HG03521 (cell line): Measurements from ENCODE around the gene TMEM151A.
"Not testable (repeated sequence)": the region's sequence is repeated elsewhere in the genome, so short reads cannot be mapped to it uniquely, and the experiment has no call there.

Experiments used
- ATAC-seq: cut with Tn5 transposase; IDR thresholded peaks from one replicate; pipeline ENCODE4 v1.9.1; 2021; ENCODE audit warnings: mild to moderate bottlenecking, moderate library complexity; ENCODE audit not compliant: unreplicated experiment

The TMEM151A gene

GRCh38 chr11:66297610-66298009 is 5.9 kb downstream of the TMEM151A start:
- ATAC-seq = no peak

DNA sequence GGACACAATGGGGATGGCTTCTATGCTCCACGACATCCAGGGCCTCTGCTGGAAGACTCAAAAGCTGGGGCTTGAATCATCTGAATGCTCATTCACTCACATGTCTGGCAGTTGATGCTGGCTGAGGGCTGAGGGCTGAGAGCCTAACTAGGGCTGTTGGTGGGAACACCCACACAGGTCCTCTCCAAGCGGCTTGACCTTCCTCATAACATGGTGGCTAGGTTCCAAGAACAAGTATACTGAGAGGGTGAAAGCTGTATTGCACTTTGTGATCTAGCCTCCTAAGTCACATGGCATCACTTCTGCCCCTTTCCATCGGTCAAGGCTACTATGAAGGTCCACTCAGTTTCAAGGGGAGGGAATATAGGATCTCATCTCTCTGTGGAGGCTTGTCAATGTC is 7.5 kb downstream of the TMEM151A start:
- ATAC-seq = no peak

GRCh38 chr11:66302656-66303055 is 11.0 kb downstream of the TMEM151A start:
- ATAC-seq = no peak

- no peak for ATAC-seq
Observed at GRCh38 chr11:66309475-66309874, 17.8 kb downstream of the TMEM151A start.

DNA sequence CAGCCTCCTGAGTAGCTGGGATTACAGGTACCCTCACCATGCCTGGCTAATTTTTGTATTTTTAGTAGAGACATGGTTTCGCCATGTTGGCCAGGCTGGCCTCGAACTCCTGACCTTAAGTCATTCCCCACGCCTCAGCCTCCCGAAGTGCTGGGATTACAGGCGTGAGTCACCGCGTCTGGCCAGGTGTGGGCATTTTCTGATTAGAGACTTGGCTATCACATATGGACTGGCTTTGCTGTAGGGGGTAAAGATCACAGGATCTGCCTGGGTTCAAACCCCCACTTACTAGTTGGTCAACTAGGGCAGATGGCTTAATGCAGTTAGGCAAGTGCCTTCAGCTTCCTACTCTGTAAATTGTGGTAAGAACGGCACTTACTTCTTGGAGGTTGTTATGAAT is 18.6 kb downstream of the TMEM151A start:
- ATAC-seq = no peak

DNA sequence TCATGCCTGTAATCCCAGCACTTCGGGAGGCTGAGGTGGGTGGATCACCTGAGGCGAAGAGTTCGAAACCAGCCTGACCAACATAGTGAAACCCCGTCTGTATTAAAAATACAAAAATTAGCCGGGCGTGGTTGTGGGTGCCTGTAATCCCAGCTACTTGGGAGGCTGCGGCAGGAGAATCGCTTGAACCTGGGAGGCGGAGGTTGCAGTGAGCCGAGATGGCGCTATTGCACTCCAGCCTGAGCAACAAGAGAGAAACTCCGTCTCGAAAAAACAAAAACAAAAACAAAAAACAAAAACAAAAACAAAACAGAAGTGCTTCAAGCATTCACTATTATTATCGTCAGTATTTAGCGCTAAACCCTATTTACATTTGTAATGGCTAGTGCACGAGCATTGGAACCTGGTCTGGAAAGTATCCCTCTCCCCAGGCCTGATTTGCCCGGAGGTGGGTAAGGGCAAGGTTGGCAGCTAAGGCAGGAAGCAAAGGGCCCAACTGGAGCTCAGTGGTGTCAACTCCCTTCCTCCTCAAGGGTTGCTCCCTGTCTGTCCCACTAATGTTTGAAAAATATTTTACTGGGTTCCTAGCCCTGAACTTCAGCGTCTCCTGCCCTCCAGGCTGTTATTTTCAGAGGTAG is 19.2 kb downstream of the TMEM151A start:
- not testable (repeated sequence) for ATAC-seq

DNA sequence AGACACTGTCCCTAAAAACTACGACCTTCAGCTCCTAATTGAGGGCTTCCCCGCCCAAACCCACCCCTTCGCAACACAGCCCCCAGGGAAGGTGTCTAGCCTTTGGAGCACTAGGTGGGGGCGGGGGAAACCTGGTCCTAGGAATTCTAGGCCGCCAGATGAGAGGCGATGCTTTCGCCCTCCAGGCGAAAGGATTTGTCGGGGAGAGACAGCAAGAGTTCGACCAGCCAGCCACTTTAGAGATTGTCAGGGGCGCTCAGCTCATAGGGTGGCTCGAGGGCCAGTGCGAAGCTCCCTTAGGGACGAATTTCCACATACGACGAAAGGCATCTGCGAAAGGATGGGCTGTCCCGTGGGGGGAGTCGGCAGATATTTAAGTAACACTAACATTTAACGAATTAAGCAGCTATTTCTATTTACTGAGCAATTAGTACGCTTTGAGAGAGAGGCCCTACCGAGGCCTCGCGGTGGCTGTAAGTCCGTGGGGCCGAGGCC is 19.8 kb downstream of the TMEM151A start:
- no peak for ATAC-seq

- ATAC-seq = peak; percentile 59
Observed at GRCh38 chr11:66311965-66312548, 20.4 kb downstream of the TMEM151A start.

GRCh38 chr11:66312549-66313320 is 21.0 kb downstream of the TMEM151A start:
- peak; percentile 62 for ATAC-seq

- ATAC-seq = no peak
Observed at GRCh38 chr11:66313321-66314185, 21.9 kb downstream of the TMEM151A start.

DNA sequence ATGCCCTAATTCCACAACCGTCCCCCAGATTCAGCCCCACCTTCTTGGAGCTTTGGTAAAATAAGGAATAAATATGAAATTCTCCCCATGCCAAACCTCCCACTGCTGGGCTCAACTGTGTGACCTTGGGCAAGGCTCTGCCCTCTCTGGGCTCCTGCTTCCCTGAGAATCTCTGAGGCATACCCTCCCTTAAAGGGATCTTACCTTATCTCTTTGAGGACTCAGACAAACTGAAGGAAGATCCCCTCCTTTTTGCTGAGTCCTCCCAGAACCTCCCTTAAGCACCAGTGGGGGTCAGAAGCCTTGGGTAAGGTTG is 22.4 kb downstream of the TMEM151A start:
- ATAC-seq = no peak

- ATAC-seq = no peak
Observed at GRCh38 chr11:66314561-66315497, 23.1 kb downstream of the TMEM151A start.

DNA sequence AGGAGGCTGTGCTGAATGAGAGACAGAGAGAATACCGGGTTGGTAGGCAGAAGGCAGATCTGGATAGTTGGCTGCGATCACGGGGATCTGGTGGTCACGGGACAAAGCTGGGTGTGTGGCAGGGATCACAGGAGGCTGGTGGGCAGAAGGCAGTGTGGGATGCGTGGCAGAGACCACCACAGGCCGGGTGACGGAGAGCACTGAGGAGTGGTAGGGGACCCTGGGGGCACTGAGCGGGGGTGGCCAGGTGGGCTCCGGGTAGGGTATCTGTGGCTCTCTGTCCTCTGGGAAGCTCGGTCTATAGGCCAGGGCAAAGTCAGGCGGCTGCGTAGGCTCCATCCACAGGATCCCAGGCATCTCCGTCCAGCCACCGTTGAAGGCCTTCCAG is 23.8 kb downstream of the TMEM151A start:
- ATAC-seq = no peak

DNA sequence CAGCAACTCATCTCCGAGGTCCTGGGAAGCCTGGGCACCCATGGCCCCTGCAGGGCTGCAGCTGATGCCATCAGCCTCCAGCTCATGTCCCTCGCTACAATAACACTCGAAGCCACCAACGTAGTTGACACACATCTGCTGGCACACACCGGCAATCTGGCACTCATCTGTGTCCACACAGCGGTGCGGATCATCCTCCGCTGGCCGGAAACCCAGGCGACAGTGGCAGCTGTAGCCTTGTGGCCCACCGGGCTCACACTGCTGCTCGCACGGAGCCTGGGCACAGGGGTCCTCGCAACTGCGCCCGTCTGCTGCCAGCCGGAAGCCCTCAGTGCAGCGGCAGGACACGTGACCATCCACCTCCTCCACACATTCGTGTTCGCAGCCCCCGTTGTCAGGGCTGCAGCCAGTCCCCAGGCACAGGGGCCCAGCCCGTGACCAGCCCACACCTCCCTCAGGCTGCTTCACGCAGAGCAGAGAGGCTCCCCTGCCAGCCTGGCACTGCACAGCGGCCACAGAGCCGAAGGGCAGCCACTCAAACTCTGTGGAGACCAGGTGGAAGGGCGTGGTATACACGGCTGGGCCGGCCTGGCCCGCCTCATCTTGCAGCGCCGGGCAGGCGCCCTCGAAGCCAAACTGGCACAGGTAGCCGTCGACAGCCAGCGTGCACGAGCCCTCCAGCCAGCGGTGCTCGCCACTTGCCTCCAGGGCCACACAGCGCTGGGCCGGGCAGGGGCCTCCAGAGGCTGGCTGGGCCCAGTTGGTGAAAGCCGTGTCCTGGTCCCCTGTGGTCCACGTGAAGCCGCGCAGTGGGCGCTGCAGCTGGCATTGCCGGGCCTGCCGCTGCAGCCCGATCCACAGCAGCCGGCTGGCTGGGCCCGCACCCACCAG is 24.5 kb downstream of the TMEM151A start:
- ATAC-seq = no peak

GRCh38 chr11:66316849-66317251 is 25.2 kb downstream of the TMEM151A start, which contains the start of gene CD248:
Gene CD248 (minus strand): TSS chr11:66317044. CDS start chr11:66317027, 17 bp downstream.
- ATAC-seq = no peak

DNA sequence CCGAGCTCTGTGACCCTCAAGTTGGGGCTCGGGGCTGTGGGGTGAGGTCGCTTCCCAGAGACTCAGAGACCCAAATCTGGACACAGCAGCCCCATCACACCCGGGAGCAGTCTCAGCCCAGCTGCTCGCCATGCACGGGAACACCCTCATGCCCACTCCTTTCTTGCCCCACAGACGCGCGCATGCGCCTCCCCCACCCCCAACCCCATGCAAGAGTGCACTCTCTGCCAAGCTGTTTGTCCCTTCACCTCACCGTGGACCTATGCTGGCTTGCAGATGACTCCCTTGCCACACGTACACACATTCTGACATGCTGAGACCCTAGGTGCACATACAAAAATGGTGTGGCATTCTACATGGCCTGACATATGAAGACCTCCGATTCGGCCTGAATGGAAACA is 25.6 kb downstream of the TMEM151A start:
- ATAC-seq = no peak

DNA sequence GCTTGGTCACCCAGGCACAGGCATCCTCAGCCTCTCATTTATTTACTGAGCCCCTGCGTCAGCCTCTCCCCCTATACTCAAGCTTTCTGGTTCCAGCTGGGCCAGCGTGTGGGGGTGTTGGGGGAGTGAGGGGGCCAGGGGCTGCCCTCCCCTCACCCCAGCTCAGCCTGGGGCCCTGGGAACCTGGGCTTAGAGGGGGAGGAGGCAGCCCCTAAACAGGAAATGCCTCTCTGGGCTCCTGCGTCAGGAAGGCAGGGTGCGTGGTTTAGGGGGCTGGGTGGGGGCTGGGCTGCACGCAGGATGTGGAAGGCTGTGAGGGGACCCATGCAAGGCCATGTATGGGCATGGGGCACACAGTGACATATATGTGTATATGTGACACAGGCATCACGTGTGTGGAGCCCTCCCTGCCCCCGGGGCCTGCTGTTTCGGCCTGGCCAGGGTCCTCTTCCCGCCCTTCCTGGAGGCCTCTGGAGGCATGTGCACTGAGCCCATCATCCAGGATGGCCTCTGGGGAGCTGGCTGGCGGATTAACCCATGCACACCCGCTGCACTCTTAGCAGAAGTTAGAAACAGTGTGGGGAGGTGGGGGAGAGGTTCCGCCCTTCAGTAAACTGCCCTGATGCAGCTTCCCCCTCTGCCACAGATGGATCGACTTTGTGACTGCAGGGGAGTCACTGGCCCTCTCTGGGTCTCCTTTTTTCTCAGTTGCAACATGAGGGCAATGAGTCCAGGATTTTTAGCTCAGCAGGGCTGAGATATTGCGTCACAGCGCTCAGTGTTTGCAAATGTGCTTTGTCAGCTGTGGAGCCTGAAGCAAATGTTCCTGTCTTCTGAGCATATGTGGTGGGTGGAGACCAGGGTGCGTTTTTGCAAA is 26.3 kb downstream of the TMEM151A start:
- ATAC-seq = no peak

DNA sequence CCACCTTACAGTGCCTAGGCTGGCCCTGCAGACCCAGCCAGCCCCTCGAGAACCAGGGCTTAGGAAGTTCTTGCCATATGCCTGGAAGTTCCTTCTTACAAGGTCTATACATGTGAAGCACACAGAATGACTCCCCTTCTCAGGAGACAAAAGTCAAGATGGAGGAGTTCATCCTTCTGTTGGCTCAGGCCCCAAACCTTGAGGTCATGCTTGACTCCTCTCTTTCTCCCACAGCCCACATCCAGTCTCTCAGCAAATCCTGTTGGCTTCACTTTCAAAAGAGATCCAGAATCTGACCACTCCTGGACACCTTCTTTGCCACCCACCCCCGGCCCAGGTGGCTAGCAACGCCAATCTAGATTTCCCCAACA is 26.9 kb downstream of the TMEM151A start:
- no peak for ATAC-seq
